Measurements from ENCODE around the gene SARS1.

- TF ChIP-seq EZH2 (IDR thresholded peaks at IDR 0.05; ENCODE audit: low read length, missing control alignments) (no peak), CTCF (conservative IDR thresholded peaks at IDR 0.05 in 1 of 2, IDR thresholded peaks at IDR 0.05 in 1 of 2; ENCODE audit: low read depth in 1 of 2, low read length in 2 of 2) (no peak)
Measured at GRCh38 chr1:109185990-109186732, 27.6 kb upstream of the SARS1 start.
